DND-41 (cell line): Measurements from ENCODE around the gene A2M.

Experiments
- ATAC-seq: fragments of 200-7000 bp; cut with Tn5 transposase; 3 replicates; pipeline ENCODE4 v1.9.1; 2021; ENCODE audit warnings: low read depth; ENCODE audit not compliant: insufficient read depth
- DNase-seq: peaks from one replicate; pipeline ENCODE4 v3.0.0-alpha.2; 2020
- H2AFZ ChIP-seq: 2 replicates; pipeline ENCODE4 v1.6.0; 2012; ENCODE audit warnings: low read depth, low read length
- H3K27ac ChIP-seq: 2 replicates; pipeline ENCODE4 v1.5.1; 2012; ENCODE audit warnings: low read length, inconsistent platforms
- H3K27me3 ChIP-seq: fragments of 200-600 bp; sonication (generic); 2 replicates; pipeline ENCODE4 v1.6.0; 2012; ENCODE audit warnings: low read length, mild to moderate bottlenecking, inconsistent platforms; ENCODE audit not compliant: insufficient read depth, poor library complexity
- H3K36me3 ChIP-seq: 2 replicates; pipeline ENCODE4 v1.5.1; 2012; ENCODE audit warnings: low read length, inconsistent platforms; ENCODE audit not compliant: insufficient read depth
- H3K4me1 ChIP-seq: 2 replicates; pipeline ENCODE4 v1.5.1; 2012; ENCODE audit warnings: mild to moderate bottlenecking, low read length; ENCODE audit not compliant: insufficient read depth
- H3K4me2 ChIP-seq: 2 replicates; pipeline ENCODE4 v1.6.0; 2012; ENCODE audit warnings: mild to moderate bottlenecking, moderate library complexity, low read length, inconsistent platforms; ENCODE audit not compliant: insufficient read depth
- H3K4me3 ChIP-seq, 2 experiments: fragments of 200-600 bp in 1 of 2; shearing (Covaris generic) in 1 of 2; 2 replicates each; pipeline ENCODE4 v1.5.1; 2012 to 2016; ENCODE audit warnings: inconsistent platforms in 2 of 2, low read length in 2 of 2, mild to moderate bottlenecking in 2 of 2, low read depth in 1 of 2, moderate library complexity in 1 of 2
- H3K79me2 ChIP-seq: 2 replicates; pipeline ENCODE4 v1.6.0; 2012; ENCODE audit warnings: low read length, inconsistent platforms; ENCODE audit not compliant: insufficient read depth
- H3K9ac ChIP-seq: 2 replicates; pipeline ENCODE4 v1.6.0; 2012; ENCODE audit warnings: low read depth, mild to moderate bottlenecking, inconsistent platforms, low read length, moderate library complexity
- H3K9me3 ChIP-seq: 2 replicates; pipeline ENCODE4 v1.5.1; 2012; ENCODE audit warnings: low read length, moderate library complexity, mild to moderate bottlenecking, inconsistent platforms; ENCODE audit not compliant: insufficient read depth, severe bottlenecking
- H4K20me1 ChIP-seq: 2 replicates; pipeline ENCODE4 v1.6.0; 2012; ENCODE audit warnings: low read length; ENCODE audit not compliant: insufficient read depth
- CTCF ChIP-seq: IDR thresholded peaks from 2 replicates; pipeline ENCODE4 v1.5.1; 2012; ENCODE audit warnings: borderline replicate concordance, low read length, moderate library complexity, mild to moderate bottlenecking; ENCODE audit not compliant: poor library complexity, severe bottlenecking; ENCODE audit errors: extremely low read depth
- EZH2 ChIP-seq: IDR thresholded peaks from 3 replicates; pipeline ENCODE4 v1.6.1; 2012; ENCODE audit warnings: borderline replicate concordance, low read depth, mild to moderate bottlenecking, moderate library complexity, low read length, inconsistent platforms; ENCODE audit not compliant: severe bottlenecking

A2M gene

GRCh38 chr12:9122091-9122609 is 6.4 kb upstream of the A2M start:
- no peaks in the 10 kb centered on the region for H3K36me3 ChIP-seq
- H3K4me2 ChIP-seq = no peak overlapping the region
- H3K27ac ChIP-seq = no peak overlapping the region
- H4K20me1 ChIP-seq = no peaks in the 10 kb centered on the region
- H2AFZ ChIP-seq = no peak overlapping the region
- no peaks in the 10 kb centered on the region for H3K4me1 ChIP-seq
- H3K9ac ChIP-seq = no peak overlapping the region
- no peaks in the 10 kb centered on the region for H3K9me3 ChIP-seq
- TF ChIP-seq EZH2 (no peak), CTCF (no peak)
- H3K79me2 ChIP-seq = no peaks in the 10 kb centered on the region
- no peak for DNase-seq
- no peak overlapping the region for H3K4me3 ChIP-seq
- no peak for ATAC-seq
- H3K27me3 ChIP-seq = peaks cover 21% of the 10 kb centered on the region

DNA sequence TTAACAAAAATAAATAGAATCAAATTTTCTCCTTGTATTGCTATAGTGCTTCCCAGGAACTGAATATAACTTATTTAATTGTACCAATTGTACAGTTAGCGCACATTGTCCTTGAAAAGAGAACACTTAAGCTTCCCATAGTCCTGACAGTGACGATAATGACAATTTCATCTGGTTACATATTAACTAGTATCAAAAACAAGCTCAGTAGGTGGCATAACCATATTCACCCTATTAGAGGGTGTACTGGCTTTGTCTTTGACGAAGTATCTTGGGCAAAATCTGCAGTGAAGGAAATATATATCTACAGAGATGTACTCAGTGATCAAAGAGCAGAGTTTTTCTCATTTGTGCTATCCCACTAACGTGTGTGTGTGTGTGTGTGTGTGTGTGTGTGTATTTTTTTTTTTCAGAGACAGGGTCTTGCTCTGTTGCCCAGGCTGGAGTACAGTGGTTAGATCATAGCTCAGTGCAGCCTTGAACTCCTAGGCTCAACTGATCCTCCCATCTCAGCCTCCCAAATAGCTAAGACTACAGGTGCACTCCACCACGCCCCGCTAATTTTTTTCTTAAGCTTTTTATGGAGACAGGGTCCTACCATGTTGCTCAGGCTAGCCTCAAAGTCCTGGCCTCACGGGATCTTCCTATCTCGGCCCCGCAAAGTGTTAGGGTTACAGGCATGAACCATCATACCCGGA is 4.9 kb upstream of the A2M start:
- no peak overlapping the region for H3K4me2 ChIP-seq
- H4K20me1 ChIP-seq = no peaks in the 10 kb centered on the region
- H3K9ac ChIP-seq = no peak overlapping the region
- H3K4me3 ChIP-seq = no peak overlapping the region
- peaks cover 21% of the 10 kb centered on the region for H3K27me3 ChIP-seq
- DNase-seq (no peak), ATAC-seq (no peak)
- H3K36me3 ChIP-seq = no peaks in the 10 kb centered on the region
- no peak overlapping the region for H3K27ac ChIP-seq
- TF ChIP-seq CTCF (no peak), EZH2 (no peak)
- H3K9me3 ChIP-seq = no peaks in the 10 kb centered on the region
- no peaks in the 10 kb centered on the region for H3K4me1 ChIP-seq
- no peaks in the 10 kb centered on the region for H3K79me2 ChIP-seq
- H2AFZ ChIP-seq = no peak overlapping the region

GRCh38 chr12:9118158-9118557 is 2.4 kb upstream of the A2M start:
- TF ChIP-seq EZH2 (no peak), CTCF (no peak)
- H3K27ac ChIP-seq = no peak overlapping the region
- H4K20me1 ChIP-seq = no peaks in the 10 kb centered on the region
- H2AFZ ChIP-seq = no peak overlapping the region
- H3K9me3 ChIP-seq = no peaks in the 10 kb centered on the region
- H3K4me1 ChIP-seq = no peaks in the 10 kb centered on the region
- no peak overlapping the region for H3K4me2 ChIP-seq
- H3K4me3 ChIP-seq = no peak overlapping the region
- H3K27me3 ChIP-seq = peaks cover 26% of the 10 kb centered on the region
- H3K9ac ChIP-seq = no peak overlapping the region
- no peaks in the 10 kb centered on the region for H3K79me2 ChIP-seq
- DNase-seq = no peak
- ATAC-seq = no peak
- no peaks in the 10 kb centered on the region for H3K36me3 ChIP-seq
